Measurements from ENCODE around the gene BRD3OS. TPM values are rescaled to one million over a fixed set of nuclear protein-coding genes. Genes with fewer than 3 reads are reported as not detected.
"Not testable (repeated sequence)": the region's sequence is repeated elsewhere in the genome, so short reads cannot be mapped to it uniquely, and the experiment has no call there.

Gene BRD3OS
- total RNA-seq, 2 donors from 2014 or later, result 7.0 to 7.9 TPM

GRCh38 chr9:133987446-133987788 is 37.9 kb upstream of the BRD3OS start:
- intact Hi-C loops (cut with DNase I), result no loop called here
- no peak for DNase-seq
- no peak for ATAC-seq

- no peak for DNase-seq
- intact Hi-C loops (cut with DNase I), result no loop called here
- no peak for ATAC-seq
Measured at GRCh38 chr9:133987946-133988665, 37.2 kb upstream of the BRD3OS start.

- intact Hi-C loops (cut with DNase I); DNase-seq; ATAC-seq: not testable (repeated sequence)
Measured at GRCh38 chr9:133988771-133989170, 36.5 kb upstream of the BRD3OS start.

GRCh38 chr9:133989625-133990365 is 35.5 kb upstream of the BRD3OS start:
- DNase-seq (no peak), ATAC-seq (no peak)
- intact Hi-C loops (cut with DNase I), result loop anchor here in 1 of 2 donors (5.0 kb wide), 1 partner anchor 197 kb away; no protein-coding TSS in a partner anchor

- ATAC-seq (peak; percentile 5), DNase-seq (peak; percentile 67)
- intact Hi-C loops (cut with DNase I), result loop anchor here in 1 of 2 donors (5.0 kb wide), 1 partner anchor 198 kb away; no protein-coding TSS in a partner anchor
Measured at GRCh38 chr9:133990366-133991213, 34.7 kb upstream of the BRD3OS start.

- intact Hi-C loops (cut with DNase I), result loop anchor here in 1 of 2 donors (5.0 kb wide), 1 partner anchor 199 kb away; no protein-coding TSS in a partner anchor
- DNase-seq (peak; percentile 58), ATAC-seq (no peak)
Measured at GRCh38 chr9:133991214-133991921, 33.9 kb upstream of the BRD3OS start.

- intact Hi-C loops (cut with DNase I), result loop anchor here in 1 of 2 donors (5.0 kb wide), 1 partner anchor 200 kb away; no protein-coding TSS in a partner anchor
- ATAC-seq (peak; percentile 13 to 23), DNase-seq (peak; percentile 74)
Measured at GRCh38 chr9:133991964-133992779, 33.1 kb upstream of the BRD3OS start, which contains the start of gene VAV2. Gene VAV2 (minus strand): TSS chr9:133992324. CDS start chr9:133992278, 46 bp downstream.

GRCh38 chr9:133992780-133993634 is 32.3 kb upstream of the BRD3OS start:
- intact Hi-C loops (cut with DNase I), result loop anchor here in 1 of 2 donors (5.0 kb wide), 1 partner anchor 201 kb away; no protein-coding TSS in a partner anchor
- ATAC-seq, result peak; percentile 84 to 91
- peak; percentile 88 for DNase-seq

- intact Hi-C loops (cut with DNase I), result loop anchor here (1.0 to 5.0 kb wide), 2 partner anchors 200 to 201 kb away; no protein-coding TSS in a partner anchor
- no peak for ATAC-seq
- DNase-seq, result no peak
Measured at GRCh38 chr9:133993635-133994253, 31.5 kb upstream of the BRD3OS start.

GRCh38 chr9:133994353-133995011 is 30.8 kb upstream of the BRD3OS start:
- DNase-seq (peak; percentile 84), ATAC-seq (peak; percentile 55 to 69)
- intact Hi-C loops (cut with DNase I), result loop anchor here (1.0 to 5.0 kb wide), 2 partner anchors 201 to 202 kb away; no protein-coding TSS in a partner anchor

- DNase-seq (no peak), ATAC-seq (no peak)
- intact Hi-C loops (cut with DNase I), result no loop called here
Measured at GRCh38 chr9:133995012-133995896, 30.0 kb upstream of the BRD3OS start.

- intact Hi-C loops (cut with DNase I), result no loop called here
Measured at GRCh38 chr9:133996531-133997520, 28.5 kb upstream of the BRD3OS start.

GRCh38 chr9:133997584-133997983 is 27.7 kb upstream of the BRD3OS start:
- intact Hi-C loops (cut with DNase I), result no loop called here
- ATAC-seq, result no peak

More at GRCh38 chr9:133996531-133997520, 28.5 kb upstream of the BRD3OS start:
- DNase-seq, result no peak
- no peak for ATAC-seq

More at GRCh38 chr9:133997584-133997983, 27.7 kb upstream of the BRD3OS start:
- DNase-seq, result no peak

Measured in left cardiac atrium (tissue), 4 donors.